GM18519 (cell line): ENCODE data around the gene STK32B.
"Not testable (repeated sequence)": the region's sequence is repeated elsewhere in the genome, so short reads cannot be mapped to it uniquely, and the experiment has no call there.

Experiments used
- ATAC-seq: cut with Tn5 transposase; IDR thresholded peaks from one replicate; pipeline ENCODE4 v1.9.1; 2021; ENCODE audit warnings: mild to moderate bottlenecking, moderate library complexity; ENCODE audit not compliant: unreplicated experiment, low FRiP score

Gene STK32B

GRCh38 chr4:5247061-5247460 lies 195.8 kb downstream of the STK32B start:
- not testable (repeated sequence) for ATAC-seq

GRCh38 chr4:5247735-5248134 lies 196.5 kb downstream of the STK32B start:
- no peak for ATAC-seq

DNA sequence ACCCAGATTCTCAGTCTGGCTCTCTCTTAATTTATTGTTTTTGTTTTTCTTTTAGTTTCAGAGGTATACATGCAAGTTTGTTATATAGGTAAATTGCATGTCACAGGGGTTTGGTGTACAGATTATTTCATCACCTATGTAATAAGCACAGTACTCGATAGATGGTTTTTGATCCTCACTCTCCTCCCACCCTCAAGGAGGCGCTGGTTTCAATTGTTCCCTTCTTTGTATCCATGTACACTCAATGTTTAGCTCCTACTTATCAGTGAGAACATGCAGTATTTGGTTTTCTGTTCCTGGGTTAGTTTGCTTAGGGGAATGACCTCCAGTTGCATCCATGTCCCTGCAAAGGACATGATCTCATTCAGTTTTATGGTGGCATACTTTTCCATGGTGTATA lies 198.4 kb downstream of the STK32B start:
- ATAC-seq, result no peak

GRCh38 chr4:5250536-5250935 lies 199.3 kb downstream of the STK32B start:
- ATAC-seq, result not testable (repeated sequence)

DNA sequence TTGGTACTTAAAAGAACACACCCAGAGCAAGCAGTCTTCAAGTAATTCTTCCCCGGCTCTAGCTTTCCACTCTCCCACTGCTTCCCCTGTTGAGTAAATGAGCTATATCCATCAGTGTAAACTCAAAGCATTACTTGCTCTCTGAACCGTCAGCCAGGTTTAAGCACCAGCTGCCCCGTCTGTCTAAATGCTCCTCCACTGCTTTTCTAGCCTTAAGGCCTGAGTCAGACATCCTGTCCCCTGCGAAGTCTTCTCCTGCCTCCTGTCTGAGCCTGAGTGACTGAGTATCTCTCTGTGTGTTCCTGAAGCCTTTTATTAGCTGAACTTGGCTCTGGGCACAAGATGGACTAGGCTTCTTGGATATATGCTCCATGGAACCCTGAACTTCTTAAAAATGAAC lies 205.1 kb downstream of the STK32B start:
- ATAC-seq, result no peak

DNA sequence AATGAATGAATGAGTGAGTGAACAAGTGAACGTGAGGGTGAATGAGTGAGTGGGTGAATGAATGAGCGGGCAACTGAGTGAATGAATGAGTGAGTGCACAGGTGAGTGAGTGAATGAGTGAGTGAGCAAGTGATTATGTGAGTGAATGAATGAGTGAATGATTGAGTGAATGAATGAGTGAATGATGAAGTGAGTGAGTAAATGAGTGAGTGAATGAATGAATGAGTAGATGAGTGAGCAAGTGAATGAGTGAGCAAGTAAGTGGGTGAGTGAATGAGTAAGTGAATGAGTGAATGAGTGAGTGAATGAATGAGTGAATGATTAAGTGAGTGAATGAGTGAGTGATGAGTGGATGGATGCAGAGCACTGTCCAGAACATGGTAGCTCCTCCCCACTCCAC lies 205.8 kb downstream of the STK32B start:
- no peak for ATAC-seq

GRCh38 chr4:5259471-5259870 lies 208.2 kb downstream of the STK32B start:
- ATAC-seq, result no peak

DNA sequence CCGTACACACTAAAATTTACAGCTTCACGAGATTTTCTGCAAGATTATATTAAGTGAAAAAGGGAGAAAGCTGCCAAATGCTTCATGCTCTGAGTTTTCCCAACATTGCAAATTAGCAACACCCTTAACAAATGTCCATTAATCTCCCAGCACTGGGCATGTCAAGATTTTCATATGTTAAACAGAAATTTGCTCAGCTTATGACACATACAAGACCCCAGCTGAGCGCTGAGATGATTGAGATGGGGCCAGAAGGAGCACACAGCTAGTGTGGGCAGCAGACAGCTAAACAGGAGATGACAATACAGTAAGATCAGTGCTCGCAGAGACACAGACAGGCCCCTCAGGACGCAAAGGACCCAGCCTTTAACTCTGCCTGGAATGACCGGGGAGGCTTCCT lies 208.8 kb downstream of the STK32B start:
- ATAC-seq, result no peak

- ATAC-seq, result no peak
Observed at GRCh38 chr4:5261866-5262265, 210.6 kb downstream of the STK32B start.

- no peak for ATAC-seq
Observed at GRCh38 chr4:5266991-5267390, 215.7 kb downstream of the STK32B start.

DNA sequence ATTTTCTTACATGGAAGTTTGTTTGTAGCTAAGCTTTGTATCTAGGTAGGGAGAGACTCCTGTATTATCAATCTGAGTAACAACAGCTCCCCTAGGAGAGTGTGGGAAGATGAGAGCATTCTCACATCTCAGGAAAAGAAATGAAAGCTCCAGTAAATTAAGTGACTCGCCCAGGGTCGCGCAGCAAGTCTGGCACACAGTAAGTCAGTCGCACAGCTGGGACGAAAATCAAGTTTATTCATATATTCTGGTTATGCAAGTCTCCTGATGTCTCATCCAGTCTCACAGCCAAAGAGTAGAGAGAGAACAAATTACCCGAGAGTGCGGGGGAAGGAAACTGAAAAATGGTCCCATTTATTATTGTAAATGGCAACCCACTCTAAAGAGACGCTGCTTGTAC lies 216.1 kb downstream of the STK32B start:
- no peak for ATAC-seq

DNA sequence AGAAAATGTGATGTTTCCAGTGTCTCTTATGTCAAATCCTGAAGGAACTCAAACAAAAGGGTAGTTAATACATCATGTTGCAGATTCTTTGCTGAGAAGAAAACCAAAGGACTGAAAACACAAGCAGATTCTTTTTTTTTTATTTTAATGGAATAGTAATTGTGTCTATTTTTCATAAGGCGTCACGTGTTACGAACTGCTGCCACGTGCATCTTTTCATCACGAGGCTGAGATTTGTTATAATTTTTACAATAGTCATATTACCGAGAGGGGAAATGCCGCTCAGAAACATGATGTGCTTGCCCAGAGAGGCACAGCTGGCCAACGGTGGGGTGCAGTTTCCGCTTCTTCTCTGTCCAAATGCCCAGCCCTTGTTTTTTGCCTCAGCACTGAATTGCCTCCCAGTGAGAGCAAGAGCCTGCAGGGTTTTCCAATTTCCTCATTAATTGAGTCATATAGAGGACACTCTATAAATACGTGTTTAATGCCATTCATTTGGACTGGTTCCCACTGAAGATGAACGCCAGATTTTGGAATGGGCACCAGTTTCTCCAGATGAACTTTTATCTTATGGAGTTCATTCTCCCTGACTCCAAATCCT lies 225.3 kb downstream of the STK32B start:
- no peak for ATAC-seq

- no peak for ATAC-seq
Observed at GRCh38 chr4:5277079-5277478, 225.8 kb downstream of the STK32B start.

GRCh38 chr4:5278213-5278612 lies 226.9 kb downstream of the STK32B start:
- no peak for ATAC-seq

GRCh38 chr4:5280069-5280468 lies 228.8 kb downstream of the STK32B start:
- not testable (repeated sequence) for ATAC-seq

DNA sequence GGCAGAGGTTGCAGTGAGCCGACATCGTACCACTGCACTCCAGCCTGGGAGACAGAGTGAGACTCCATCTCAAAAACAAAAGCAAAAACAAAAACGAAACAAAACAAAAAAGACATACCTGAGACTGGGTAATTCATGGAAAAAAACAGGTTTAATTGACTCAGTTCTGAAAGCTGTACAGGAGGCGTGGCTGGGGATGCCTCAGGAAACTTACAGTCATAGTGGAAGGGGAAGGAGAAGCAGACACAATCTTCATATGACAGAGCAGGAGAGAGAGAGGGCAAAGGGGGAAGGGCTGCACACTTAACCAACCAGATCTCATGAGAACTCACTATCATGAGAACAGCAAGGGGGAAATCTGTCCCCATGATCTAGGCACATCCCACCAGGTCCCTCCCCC lies 229.5 kb downstream of the STK32B start:
- no peak for ATAC-seq

DNA sequence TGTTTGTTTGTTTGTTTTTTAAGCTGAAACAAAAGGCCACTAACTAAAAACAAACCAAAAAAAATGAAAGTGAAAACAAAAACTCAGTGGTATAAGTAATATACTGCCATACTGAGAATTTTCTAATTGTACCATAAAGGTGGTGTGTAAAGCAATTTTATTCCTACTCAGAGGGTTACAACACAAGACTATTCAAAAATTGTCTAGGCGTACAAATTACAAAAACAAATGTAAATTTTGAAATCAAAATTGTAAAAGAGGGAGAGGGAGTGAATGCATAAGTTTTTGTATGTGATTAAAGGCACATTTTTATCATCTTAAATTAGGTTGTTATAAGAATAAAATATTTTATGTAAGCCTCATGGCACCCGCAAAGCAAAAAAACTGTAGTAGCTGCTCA lies 232.6 kb downstream of the STK32B start:
- ATAC-seq, result no peak

DNA sequence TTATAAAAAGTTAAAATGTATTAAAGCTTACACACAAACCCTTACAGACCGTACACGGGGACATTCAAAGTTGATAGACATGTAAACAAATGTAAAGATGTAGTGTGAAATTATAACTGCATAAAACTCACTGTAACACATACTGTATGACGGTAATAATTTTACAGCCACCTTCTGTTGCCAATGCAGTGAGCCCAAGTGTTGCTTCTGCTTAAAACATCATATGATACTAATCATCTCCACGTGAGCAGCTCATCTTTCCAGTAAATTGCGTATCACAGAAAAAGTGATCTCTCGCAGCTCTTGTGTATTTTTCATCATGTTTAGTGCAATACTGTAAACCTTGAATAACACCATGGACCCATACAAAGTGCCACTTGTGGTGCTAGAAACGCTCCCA lies 233.2 kb downstream of the STK32B start:
- ATAC-seq, result no peak

- ATAC-seq, result no peak
Observed at GRCh38 chr4:5292101-5292500, 240.8 kb downstream of the STK32B start.

GRCh38 chr4:5298000-5298787 lies 246.9 kb downstream of the STK32B start:
- ATAC-seq, result not testable (repeated sequence)

- ATAC-seq, result no peak
Observed at GRCh38 chr4:5300283-5300682, 249.0 kb downstream of the STK32B start.

DNA sequence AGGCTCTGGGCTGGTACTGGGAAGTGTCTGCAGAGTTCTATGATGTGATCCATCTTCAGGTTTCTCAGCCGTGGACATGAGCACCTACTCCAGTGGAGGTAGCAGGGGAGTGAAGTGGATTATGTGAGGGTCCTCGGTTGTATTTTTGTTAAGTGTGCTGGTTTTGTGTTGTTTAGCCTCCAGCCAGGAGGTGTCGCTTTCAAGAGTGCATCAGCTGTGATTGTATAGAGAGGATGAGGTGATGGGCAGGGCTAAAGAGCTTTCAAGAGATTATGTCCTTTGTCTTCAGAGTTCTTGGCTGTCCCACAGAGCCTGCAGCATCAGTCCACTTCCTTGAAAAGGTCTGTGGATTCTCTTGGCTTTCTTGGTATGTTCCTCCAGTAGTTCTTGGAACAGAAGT lies 256.6 kb downstream of the STK32B start:
- no peak for ATAC-seq
